HFF-Myc (cell line): ENCODE measurements around the gene SCAPER.
A peak's percentile ranks its signal among the peaks of the same experiment; 100 is the strongest.

Experiments used
- DNase-seq: peaks from one replicate; pipeline ENCODE4 v3.0.0-alpha.2; 2011; ENCODE audit warnings: low read depth; ENCODE audit errors: extremely low read depth
- H3K4me3 ChIP-seq: replicated peaks from 2 replicates; pipeline ENCODE4 v1.5.1; 2011; ENCODE audit warnings: low read depth, mild to moderate bottlenecking, control low read depth, low read length
- TF ChIP-seq, protein P1 (sequence below): IDR thresholded peaks from 2 replicates; pipeline ENCODE4 v1.5.1; 2012; ENCODE audit warnings: mild to moderate bottlenecking, low read depth, low read length, control low read depth; ENCODE audit errors: missing control alignments

The SCAPER gene, protein sequence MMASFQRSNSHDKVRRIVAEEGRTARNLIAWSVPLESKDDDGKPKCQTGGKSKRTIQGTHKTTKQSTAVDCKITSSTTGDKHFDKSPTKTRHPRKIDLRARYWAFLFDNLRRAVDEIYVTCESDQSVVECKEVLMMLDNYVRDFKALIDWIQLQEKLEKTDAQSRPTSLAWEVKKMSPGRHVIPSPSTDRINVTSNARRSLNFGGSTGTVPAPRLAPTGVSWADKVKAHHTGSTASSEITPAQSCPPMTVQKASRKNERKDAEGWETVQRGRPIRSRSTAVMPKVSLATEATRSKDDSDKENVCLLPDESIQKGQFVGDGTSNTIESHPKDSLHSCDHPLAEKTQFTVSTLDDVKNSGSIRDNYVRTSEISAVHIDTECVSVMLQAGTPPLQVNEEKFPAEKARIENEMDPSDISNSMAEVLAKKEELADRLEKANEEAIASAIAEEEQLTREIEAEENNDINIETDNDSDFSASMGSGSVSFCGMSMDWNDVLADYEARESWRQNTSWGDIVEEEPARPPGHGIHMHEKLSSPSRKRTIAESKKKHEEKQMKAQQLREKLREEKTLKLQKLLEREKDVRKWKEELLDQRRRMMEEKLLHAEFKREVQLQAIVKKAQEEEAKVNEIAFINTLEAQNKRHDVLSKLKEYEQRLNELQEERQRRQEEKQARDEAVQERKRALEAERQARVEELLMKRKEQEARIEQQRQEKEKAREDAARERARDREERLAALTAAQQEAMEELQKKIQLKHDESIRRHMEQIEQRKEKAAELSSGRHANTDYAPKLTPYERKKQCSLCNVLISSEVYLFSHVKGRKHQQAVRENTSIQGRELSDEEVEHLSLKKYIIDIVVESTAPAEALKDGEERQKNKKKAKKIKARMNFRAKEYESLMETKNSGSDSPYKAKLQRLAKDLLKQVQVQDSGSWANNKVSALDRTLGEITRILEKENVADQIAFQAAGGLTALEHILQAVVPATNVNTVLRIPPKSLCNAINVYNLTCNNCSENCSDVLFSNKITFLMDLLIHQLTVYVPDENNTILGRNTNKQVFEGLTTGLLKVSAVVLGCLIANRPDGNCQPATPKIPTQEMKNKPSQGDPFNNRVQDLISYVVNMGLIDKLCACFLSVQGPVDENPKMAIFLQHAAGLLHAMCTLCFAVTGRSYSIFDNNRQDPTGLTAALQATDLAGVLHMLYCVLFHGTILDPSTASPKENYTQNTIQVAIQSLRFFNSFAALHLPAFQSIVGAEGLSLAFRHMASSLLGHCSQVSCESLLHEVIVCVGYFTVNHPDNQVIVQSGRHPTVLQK (N-terminal part only)

DNA sequence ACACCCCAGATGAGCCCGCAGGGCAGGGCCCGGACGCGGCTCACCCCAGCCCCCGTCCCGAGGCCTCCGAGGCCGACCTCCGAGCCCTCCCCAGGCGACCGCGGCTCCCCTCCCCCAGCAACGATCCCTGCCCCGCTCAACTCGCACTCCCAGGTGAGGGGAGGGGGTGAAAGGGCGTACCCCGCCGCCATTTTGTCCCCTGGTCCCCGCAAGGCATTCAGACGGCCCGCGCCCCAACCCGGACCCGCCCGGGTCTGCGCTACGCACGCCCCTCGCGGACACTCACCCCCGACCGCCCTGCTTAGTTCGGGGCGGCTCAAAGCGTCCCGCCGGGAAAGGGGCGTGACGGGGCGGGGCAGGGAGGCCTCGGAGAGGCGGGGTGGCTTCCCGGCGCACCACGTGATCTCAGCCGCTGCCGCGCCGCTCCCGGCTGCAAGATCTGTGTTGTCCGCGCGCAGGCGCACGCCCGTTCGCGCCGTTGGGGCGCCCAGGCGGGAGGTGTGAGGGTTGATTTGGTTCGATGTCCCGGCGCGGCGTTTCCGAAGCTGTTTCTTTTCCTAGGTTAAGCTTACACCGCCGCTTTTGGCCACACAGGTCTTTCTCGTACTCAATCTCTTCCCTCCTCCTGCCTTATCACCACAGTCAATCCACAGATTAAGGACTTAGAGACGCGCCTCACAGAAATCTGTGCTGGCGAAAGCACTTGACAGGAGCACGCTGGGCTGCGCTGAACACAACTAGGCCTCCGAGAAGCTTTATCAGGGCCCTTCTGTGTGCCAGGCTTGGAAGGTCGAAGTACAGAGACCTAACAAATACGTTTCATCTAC is at the start of gene SCAPER:
Gene SCAPER (minus strand): TSS at position 328 of the 827 bp plus-strand sequence. CDS start 21,523 bp downstream, outside the sequence.
- H3K4me3 ChIP-seq: peak within 1 kb of the TSS; percentile 74
- DNase-seq: peak; percentile 49
- TF ChIP-seq, protein P1, sequence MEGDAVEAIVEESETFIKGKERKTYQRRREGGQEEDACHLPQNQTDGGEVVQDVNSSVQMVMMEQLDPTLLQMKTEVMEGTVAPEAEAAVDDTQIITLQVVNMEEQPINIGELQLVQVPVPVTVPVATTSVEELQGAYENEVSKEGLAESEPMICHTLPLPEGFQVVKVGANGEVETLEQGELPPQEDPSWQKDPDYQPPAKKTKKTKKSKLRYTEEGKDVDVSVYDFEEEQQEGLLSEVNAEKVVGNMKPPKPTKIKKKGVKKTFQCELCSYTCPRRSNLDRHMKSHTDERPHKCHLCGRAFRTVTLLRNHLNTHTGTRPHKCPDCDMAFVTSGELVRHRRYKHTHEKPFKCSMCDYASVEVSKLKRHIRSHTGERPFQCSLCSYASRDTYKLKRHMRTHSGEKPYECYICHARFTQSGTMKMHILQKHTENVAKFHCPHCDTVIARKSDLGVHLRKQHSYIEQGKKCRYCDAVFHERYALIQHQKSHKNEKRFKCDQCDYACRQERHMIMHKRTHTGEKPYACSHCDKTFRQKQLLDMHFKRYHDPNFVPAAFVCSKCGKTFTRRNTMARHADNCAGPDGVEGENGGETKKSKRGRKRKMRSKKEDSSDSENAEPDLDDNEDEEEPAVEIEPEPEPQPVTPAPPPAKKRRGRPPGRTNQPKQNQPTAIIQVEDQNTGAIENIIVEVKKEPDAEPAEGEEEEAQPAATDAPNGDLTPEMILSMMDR: no peak

DNA sequence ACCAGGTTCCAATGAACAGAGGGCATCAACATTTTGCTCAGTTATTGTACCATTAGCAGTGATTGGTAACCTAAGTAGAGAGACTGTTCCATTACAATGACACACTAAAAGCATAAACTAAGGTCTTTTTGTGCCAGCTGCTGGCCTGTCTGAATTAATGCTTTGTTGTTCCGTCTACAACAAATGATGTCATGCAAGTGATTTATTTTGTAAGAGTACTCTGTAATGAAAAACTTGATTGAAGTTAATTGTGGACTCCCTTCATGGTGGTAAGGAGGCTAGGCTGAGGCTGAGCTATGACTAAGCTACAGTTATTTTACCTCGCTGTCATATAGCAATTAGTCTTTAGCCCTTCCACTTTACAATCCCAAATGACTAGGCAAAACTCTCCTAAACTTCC is 49.6 kb upstream of the SCAPER start:
- DNase-seq: no peak
- TF ChIP-seq, protein P1: no peak
- no peak overlapping the region for H3K4me3 ChIP-seq

DNA sequence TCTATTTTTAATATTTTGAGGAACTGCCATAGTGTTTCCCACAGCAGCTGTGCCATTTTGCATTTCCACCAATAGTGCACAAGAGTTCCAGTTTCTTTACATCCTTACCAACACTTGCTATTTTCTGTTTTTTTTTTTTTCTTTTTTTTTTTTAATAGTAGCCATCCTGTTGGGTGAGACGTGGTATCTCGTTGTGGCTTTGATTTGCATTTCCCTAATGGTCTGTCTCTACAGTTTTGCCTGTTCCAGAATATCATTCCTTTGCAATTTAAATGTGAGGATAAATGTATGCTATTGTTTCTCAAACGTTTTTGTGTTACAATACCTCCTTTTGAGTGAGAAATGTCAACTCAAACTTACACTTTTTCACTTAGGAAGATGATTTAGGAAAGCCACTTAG is 48.8 kb upstream of the SCAPER start:
- TF ChIP-seq, protein P1: no peak
- DNase-seq: no peak
- H3K4me3 ChIP-seq: no peak overlapping the region

DNA sequence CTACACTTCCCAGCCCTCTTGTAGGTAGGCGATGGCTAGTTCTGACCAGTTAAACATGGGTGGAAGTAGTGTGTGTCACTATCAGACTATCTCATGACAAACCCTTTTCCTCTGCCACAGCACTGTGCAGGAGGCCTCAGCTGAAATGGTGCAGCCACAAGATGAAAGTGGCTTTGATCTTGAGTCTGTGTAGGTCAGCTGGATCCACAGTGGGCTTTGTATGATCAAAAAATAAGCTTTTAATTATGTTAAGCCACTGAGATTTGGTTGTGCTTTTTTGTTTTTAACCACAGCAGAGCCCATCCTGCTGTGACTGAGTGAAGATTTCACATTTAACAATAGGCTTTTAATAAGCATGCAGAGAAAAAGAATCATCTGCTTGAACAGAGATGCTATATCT is 46.1 kb upstream of the SCAPER start:
- no peak overlapping the region for H3K4me3 ChIP-seq
- DNase-seq: no peak
- TF ChIP-seq, protein P1: no peak

DNA sequence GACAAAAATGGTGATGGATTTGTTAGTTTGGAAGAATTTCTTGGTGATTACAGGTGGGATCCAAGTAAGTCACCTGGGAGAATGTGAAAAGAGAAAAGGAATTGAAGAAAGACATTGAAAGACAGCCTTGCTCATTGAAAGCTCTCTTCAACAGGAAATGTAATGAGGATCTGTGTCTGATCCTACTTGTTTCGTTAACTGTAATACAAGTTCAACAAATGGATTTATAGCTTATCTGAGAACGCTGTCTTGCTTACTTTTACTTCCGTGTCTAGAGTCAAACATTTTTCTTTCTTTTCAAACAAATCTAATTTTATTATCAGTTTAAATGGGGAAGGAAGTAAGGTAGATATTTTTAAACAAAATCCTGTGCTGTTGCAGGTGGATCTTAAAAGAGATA is 42.3 kb upstream of the SCAPER start:
- no peak for DNase-seq
- TF ChIP-seq, protein P1: no peak

More for the DNA sequence above, 42.3 kb upstream of the SCAPER start:
- H3K4me3 ChIP-seq: no peak overlapping the region
